Measurements from ENCODE around the gene SMO. TPM values are rescaled to one million over a fixed set of nuclear protein-coding genes. Genes with fewer than 3 reads are reported as not detected.
"Not testable (repeated sequence)": the region's sequence is repeated elsewhere in the genome, so short reads cannot be mapped to it uniquely, and the experiment has no call there.

The SMO gene
- total RNA-seq, 1 donor from 2014 or later, result 24.8 TPM

GRCh38 chr7:129168231-129169021 lies 20.0 kb upstream of the SMO start:
- ATAC-seq (peak; percentile 40), DNase-seq (ENCODE audit: low spot score) (no peak)
- intact Hi-C loops (cut with DNase I), result loop anchor here (2.0 kb wide), 1 partner anchor 40 kb away; no protein-coding TSS in a partner anchor

- DNase-seq (ENCODE audit: low spot score), result peak; percentile 79
- intact Hi-C loops (cut with DNase I), result loop anchor here (2.0 kb wide), 1 partner anchor 40 kb away; no protein-coding TSS in a partner anchor
- ATAC-seq, result peak; percentile 94
These were observed 19.2 kb upstream of the SMO start for GRCh38 chr7:129169171-129169671.

GRCh38 chr7:129169686-129170440 lies 18.6 kb upstream of the SMO start:
- ATAC-seq (peak; percentile 48), DNase-seq (ENCODE audit: low spot score) (no peak)
- intact Hi-C loops (cut with DNase I), result loop anchor here (2.0 kb wide), 1 partner anchor 39 kb away; no protein-coding TSS in a partner anchor

- ATAC-seq (no peak), DNase-seq (ENCODE audit: low spot score) (no peak)
- intact Hi-C loops (cut with DNase I), result no loop called here
These were observed 17.9 kb upstream of the SMO start for GRCh38 chr7:129170441-129171021.

- intact Hi-C loops (cut with DNase I); DNase-seq (ENCODE audit: low spot score); ATAC-seq: not testable (repeated sequence)
These were observed 14.6 kb upstream of the SMO start for GRCh38 chr7:129173861-129174260.

GRCh38 chr7:129176916-129177710 lies 11.3 kb upstream of the SMO start:
- no peak for DNase-seq (ENCODE audit: low spot score)
- intact Hi-C loops (cut with DNase I), result no loop called here
- no peak for ATAC-seq

GRCh38 chr7:129184981-129185670 lies 3.3 kb upstream of the SMO start:
- DNase-seq (ENCODE audit: low spot score), result no peak
- ATAC-seq, result no peak
- intact Hi-C loops (cut with DNase I), result no loop called here

GRCh38 chr7:129186749-129187260 lies 1.6 kb upstream of the SMO start:
- DNase-seq (ENCODE audit: low spot score), result peak; percentile 8
- intact Hi-C loops (cut with DNase I), result no loop called here
- ATAC-seq, result no peak

GRCh38 chr7:129187681-129188371 lies 607 bp upstream of the SMO start:
- DNase-seq (ENCODE audit: low spot score), result no peak
- ATAC-seq, result no peak
- intact Hi-C loops (cut with DNase I), result no loop called here

- intact Hi-C loops (cut with DNase I), result no loop called here
- ATAC-seq, result peak; percentile 63
- peak; percentile 57 for DNase-seq (ENCODE audit: low spot score)
These were observed 643 bp downstream of the SMO start for GRCh38 chr7:129188892-129189660.

- ATAC-seq (peak; percentile 47), DNase-seq (ENCODE audit: low spot score) (no peak)
- intact Hi-C loops (cut with DNase I), result no loop called here
These were observed 1.4 kb downstream of the SMO start for GRCh38 chr7:129189661-129190310.

GRCh38 chr7:129191272-129191671 lies 2.8 kb downstream of the SMO start:
- no peak for ATAC-seq
- DNase-seq (ENCODE audit: low spot score), result no peak
- intact Hi-C loops (cut with DNase I), result no loop called here

- no peak for ATAC-seq
- intact Hi-C loops (cut with DNase I), result no loop called here
These were observed 5.5 kb downstream of the SMO start for GRCh38 chr7:129193892-129194291.

GRCh38 chr7:129197771-129198170 lies 9.3 kb downstream of the SMO start:
- no peak for DNase-seq (ENCODE audit: low spot score)
- intact Hi-C loops (cut with DNase I), result no loop called here
- ATAC-seq, result no peak

More at GRCh38 chr7:129193892-129194291, 5.5 kb downstream of the SMO start:
- no peak for DNase-seq (ENCODE audit: low spot score)

- intact Hi-C loops (cut with DNase I), result no loop called here
- no peak for ATAC-seq
These were observed 11.0 kb downstream of the SMO start for GRCh38 chr7:129199406-129199805.

GRCh38 chr7:129202058-129202777 lies 13.8 kb downstream of the SMO start:
- ATAC-seq, result peak; percentile 69
- intact Hi-C loops (cut with DNase I), result no loop called here
- no peak for DNase-seq (ENCODE audit: low spot score)

More at GRCh38 chr7:129199406-129199805, 11.0 kb downstream of the SMO start:
- no peak for DNase-seq (ENCODE audit: low spot score)
